K562 (cell line): ENCODE results near the gene ZMIZ1. TPM values are rescaled to one million over a fixed set of nuclear protein-coding genes. Genes with fewer than 3 reads are reported as not detected.

Source experiments
- CBFA2T2 ChIP-seq: fragments of 450-650 bp; conservative IDR thresholded peaks from 2 replicates; pipeline ENCODE4 v1.6.1; 2017; ENCODE audit warnings: mild to moderate bottlenecking
- HDAC1 ChIP-seq, 2 experiments: fragments of 450-650 bp; IDR thresholded peaks; 2 replicates each; pipeline ENCODE4 v1.6.1; 2016 to 2017; ENCODE audit warnings: inconsistent platforms in 1 of 2, mild to moderate bottlenecking in 1 of 2, moderate library complexity in 1 of 2
- L3MBTL2 ChIP-seq: fragments of 450-650 bp; IDR thresholded peaks from 2 replicates; pipeline ENCODE4 v1.6.1; 2016; ENCODE audit warnings: mild to moderate bottlenecking, moderate library complexity
- MYC ChIP-seq, 2 experiments: fragments of 250-450 bp in 1 of 2; sonication (Bioruptor Pico) in 1 of 2; IDR thresholded peaks; 2 replicates each; pipeline versions ENCODE4 v1.5.1 to v1.6.1; 2012 to 2021; ENCODE audit warnings: low read depth in 2 of 2, borderline replicate concordance in 1 of 2, improper control_type of control experiment in 1 of 2, low read length in 1 of 2, mild to moderate bottlenecking in 1 of 2, moderate library complexity in 1 of 2
- RFX5 ChIP-seq: IDR thresholded peaks from 2 replicates; pipeline ENCODE4 v1.6.1; 2011; ENCODE audit warnings: low read depth, mild to moderate bottlenecking, improper control_type of control experiment, low read length
- RNF2 ChIP-seq: sonication (generic); IDR thresholded peaks from 2 replicates; pipeline ENCODE4 v1.6.1; 2016
- SOX6 ChIP-seq: fragments of 450-650 bp; IDR thresholded peaks from 2 replicates; pipeline ENCODE4 v1.6.1; 2014; ENCODE audit warnings: mild to moderate bottlenecking
- TBP ChIP-seq: optimal IDR thresholded peaks from 2 replicates; pipeline ENCODE3; 2011; ENCODE audit warnings: low read depth, low read length, improper control_type of control experiment
- ZNF57 ChIP-seq: fragments of 450-650 bp; formaldehyde crosslinking; IDR thresholded peaks from 2 replicates; pipeline ENCODE4 v1.4.0; 2020; ENCODE audit warnings: mild to moderate bottlenecking, moderate library complexity
- polyA plus RNA-seq, 8 experiments: library from polyadenylated mRNA; depleted of rRNA in 4 of 8; stranded (reverse) in 5 of 8; unstranded in 3 of 8; fragments of >200 nt; fragmentation: Nextera tagmentation in 2 of 8; fragmentation: Illumina TruSeq in 1 of 8; extraction: Ambion mirVana in 2 of 8; extraction: Trizol in 1 of 8; gene quantifications; 2 replicates each; pipeline versions ENCODE4 v1.2.1 to v1.2.3, GENCODE V29; 2011 to 2014; ENCODE audit warnings: inconsistent platforms in 1 of 8, missing spikeins in 1 of 8
- total RNA-seq, 7 experiments: library from RNA; depleted of rRNA in 6 of 7; stranded (reverse); fragments of >200 nt in 6 of 7; fragmentation: Illumina TruSeq in 2 of 7; extraction: Trizol in 2 of 7; gene quantifications; 2 replicates each; pipeline versions ENCODE4 v1.2.1 to v1.2.3, GENCODE V29; 2011 to 2021; ENCODE audit warnings: low replicate concordance in 1 of 7
- TF ChIP-seq, protein P1 (sequence below), 2 experiments: fragments of 450-650 bp; formaldehyde crosslinking in 1 of 2; IDR thresholded peaks; 2 replicates each; pipeline versions ENCODE4 v1.4.0 to v1.6.1; 2014 to 2020; ENCODE audit warnings: mild to moderate bottlenecking in 2 of 2, borderline replicate concordance in 1 of 2, low read depth in 1 of 2
- TF ChIP-seq, protein P2 (sequence below), 2 experiments: fragments of 200-800 bp in 1 of 2; sonication (Bioruptor generic) in 1 of 2; sonication (generic) in 1 of 2; formaldehyde crosslinking in 1 of 2; IDR thresholded peaks in 1 of 2; conservative IDR thresholded peaks in 1 of 2; 2 replicates each; pipeline versions ENCODE4 v1.5.0 to v1.6.1; 2016 to 2020; ENCODE audit warnings: missing compliant biosample characterization in 1 of 2, missing genetic modification characterization in 1 of 2, missing genetic modification reagents in 1 of 2
- TF ChIP-seq, protein P3 (sequence below): conservative IDR thresholded peaks from 2 replicates; pipeline ENCODE4 v1.6.1; 2011; ENCODE audit warnings: low read depth, mild to moderate bottlenecking, low read length; ENCODE audit not compliant: control insufficient read depth
- TF ChIP-seq, protein P4 (sequence below), 2 experiments: fragments of 250-450 bp in 1 of 2; fragments of 450-650 bp in 1 of 2; sonication (Bioruptor Pico) in 1 of 2; IDR thresholded peaks; 2 replicates each; pipeline versions ENCODE4 v1.6.1 to v1.8.0; 2016 to 2021; ENCODE audit warnings: mild to moderate bottlenecking in 2 of 2, moderate library complexity in 2 of 2, missing compliant biosample characterization in 1 of 2, missing genetic modification characterization in 1 of 2

The ZMIZ1 gene
- total and polyA plus RNA-seq, 9 of the 15 experiments (the other 6 are each of a cell fraction or from before 2014, with no cell fraction given), result 1.0 to 37.3 (median 4.3) TPM

DNA sequence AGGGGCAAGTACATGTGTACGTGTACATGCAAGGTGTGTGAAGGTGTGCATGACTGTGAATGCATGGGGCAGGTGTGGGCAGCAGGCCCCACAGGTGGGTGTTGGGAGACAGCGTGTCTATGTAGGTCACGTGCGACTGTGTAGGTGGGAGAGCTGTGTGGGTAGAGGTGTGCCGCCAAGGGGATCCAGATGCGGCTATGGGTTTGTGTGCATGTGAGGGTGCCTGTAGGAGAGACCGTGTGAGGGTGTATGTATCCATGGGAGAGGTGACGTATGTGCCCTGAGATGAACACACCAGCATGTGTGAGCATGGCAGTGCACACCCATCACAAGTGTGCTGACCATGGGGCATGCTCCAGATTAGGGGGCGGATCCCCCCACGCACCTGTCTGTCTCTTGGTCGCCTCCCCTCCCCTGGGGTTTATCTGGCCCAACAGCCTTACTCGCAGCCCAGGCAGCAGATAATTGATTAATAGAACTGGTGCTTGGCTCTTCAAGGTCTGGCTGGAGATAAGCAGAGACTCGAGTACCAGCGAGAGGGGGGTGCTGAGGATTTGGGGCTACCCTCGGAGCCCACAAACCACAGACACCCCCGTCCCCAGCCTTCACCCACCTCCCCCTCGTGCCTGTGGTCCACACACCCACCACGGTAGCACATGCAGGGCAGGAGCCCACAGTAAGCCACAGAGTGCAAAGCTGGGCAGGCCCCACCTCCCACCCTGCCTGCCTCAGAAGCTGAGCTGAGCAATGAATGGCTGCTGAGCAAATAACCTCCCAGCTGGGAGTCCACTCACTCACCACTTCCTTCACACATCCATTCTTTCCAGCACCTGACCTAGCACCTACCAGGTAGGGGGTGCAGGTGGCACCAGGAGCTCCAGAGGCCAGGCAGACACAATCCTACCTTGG lies 41.4 kb upstream of the ZMIZ1 start (continued):
- TF ChIP-seq, protein P1, sequence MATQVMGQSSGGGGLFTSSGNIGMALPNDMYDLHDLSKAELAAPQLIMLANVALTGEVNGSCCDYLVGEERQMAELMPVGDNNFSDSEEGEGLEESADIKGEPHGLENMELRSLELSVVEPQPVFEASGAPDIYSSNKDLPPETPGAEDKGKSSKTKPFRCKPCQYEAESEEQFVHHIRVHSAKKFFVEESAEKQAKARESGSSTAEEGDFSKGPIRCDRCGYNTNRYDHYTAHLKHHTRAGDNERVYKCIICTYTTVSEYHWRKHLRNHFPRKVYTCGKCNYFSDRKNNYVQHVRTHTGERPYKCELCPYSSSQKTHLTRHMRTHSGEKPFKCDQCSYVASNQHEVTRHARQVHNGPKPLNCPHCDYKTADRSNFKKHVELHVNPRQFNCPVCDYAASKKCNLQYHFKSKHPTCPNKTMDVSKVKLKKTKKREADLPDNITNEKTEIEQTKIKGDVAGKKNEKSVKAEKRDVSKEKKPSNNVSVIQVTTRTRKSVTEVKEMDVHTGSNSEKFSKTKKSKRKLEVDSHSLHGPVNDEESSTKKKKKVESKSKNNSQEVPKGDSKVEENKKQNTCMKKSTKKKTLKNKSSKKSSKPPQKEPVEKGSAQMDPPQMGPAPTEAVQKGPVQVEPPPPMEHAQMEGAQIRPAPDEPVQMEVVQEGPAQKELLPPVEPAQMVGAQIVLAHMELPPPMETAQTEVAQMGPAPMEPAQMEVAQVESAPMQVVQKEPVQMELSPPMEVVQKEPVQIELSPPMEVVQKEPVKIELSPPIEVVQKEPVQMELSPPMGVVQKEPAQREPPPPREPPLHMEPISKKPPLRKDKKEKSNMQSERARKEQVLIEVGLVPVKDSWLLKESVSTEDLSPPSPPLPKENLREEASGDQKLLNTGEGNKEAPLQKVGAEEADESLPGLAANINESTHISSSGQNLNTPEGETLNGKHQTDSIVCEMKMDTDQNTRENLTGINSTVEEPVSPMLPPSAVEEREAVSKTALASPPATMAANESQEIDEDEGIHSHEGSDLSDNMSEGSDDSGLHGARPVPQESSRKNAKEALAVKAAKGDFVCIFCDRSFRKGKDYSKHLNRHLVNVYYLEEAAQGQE (IDR thresholded peaks at IDR 0.05; ENCODE audit: borderline replicate concordance), result 0 out of 2 replicates have a peak, but pooled peaks have one; percentile 15
- TF ChIP-seq, protein P1 (CRISPR knock-in tag; IDR thresholded peaks at IDR 0.05; ENCODE audit: low read depth), result no peak
- TF ChIP-seq RNF2, result 0 out of 2 replicates have a peak, but pooled peaks have one; percentile 40
- TF ChIP-seq, protein P2, sequence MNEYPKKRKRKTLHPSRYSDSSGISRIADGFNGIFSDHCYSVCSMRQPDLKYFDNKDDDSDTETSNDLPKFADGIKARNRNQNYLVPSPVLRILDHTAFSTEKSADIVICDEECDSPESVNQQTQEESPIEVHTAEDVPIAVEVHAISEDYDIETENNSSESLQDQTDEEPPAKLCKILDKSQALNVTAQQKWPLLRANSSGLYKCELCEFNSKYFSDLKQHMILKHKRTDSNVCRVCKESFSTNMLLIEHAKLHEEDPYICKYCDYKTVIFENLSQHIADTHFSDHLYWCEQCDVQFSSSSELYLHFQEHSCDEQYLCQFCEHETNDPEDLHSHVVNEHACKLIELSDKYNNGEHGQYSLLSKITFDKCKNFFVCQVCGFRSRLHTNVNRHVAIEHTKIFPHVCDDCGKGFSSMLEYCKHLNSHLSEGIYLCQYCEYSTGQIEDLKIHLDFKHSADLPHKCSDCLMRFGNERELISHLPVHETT (CRISPR knock-in tag; conservative IDR thresholded peaks at IDR 0.05 in 1 of 2, IDR thresholded peaks at IDR 0.05 in 1 of 2), result peak in 1 of 2 experiments; percentile 47; a peak in 1 of 4 replicates
- TF ChIP-seq TBP, result no peak
- no peak for TF ChIP-seq RFX5
- TF ChIP-seq MYC (IDR thresholded peaks at IDR 0.05; ENCODE audit: low read depth, low read length), result 0 out of 2 replicates have a peak, but pooled peaks have one; percentile 8
- no peak for TF ChIP-seq MYC (CRISPR knock-in tag; IDR thresholded peaks at IDR 0.05; ENCODE audit: borderline replicate concordance, low read depth)
- TF ChIP-seq L3MBTL2, result 0 out of 2 replicates have a peak, but pooled peaks have one; percentile 24
- peak; percentile 96 for TF ChIP-seq CBFA2T2
- TF ChIP-seq, protein P3, sequence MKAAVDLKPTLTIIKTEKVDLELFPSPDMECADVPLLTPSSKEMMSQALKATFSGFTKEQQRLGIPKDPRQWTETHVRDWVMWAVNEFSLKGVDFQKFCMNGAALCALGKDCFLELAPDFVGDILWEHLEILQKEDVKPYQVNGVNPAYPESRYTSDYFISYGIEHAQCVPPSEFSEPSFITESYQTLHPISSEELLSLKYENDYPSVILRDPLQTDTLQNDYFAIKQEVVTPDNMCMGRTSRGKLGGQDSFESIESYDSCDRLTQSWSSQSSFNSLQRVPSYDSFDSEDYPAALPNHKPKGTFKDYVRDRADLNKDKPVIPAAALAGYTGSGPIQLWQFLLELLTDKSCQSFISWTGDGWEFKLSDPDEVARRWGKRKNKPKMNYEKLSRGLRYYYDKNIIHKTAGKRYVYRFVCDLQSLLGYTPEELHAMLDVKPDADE, result peak; percentile 43; the same call in 1 of the 2 replicates
- TF ChIP-seq, protein P4, sequence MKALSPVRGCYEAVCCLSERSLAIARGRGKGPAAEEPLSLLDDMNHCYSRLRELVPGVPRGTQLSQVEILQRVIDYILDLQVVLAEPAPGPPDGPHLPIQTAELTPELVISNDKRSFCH (CRISPR knock-in tag; IDR thresholded peaks at IDR 0.05), result no peak
- TF ChIP-seq, protein P4 (tag; IDR thresholded peaks at IDR 0.05), result peak; percentile 60; the same call in 1 of the 2 replicates
- no peak for TF ChIP-seq ZNF57 (CRISPR knock-in tag)
- peak in 1 of 2 experiments; percentile 26; a peak in 2 of 4 replicates for TF ChIP-seq HDAC1 (IDR thresholded peaks at IDR 0.05)
- TF ChIP-seq SOX6, result peak; percentile 70
